ENCODE measurements around the gene WTIP. TPM values are rescaled to one million over a fixed set of nuclear protein-coding genes. Genes with fewer than 3 reads are reported as not detected.

WTIP gene
- total RNA-seq, 1 experiment from 2014 or later, result 4.7 TPM

DNA sequence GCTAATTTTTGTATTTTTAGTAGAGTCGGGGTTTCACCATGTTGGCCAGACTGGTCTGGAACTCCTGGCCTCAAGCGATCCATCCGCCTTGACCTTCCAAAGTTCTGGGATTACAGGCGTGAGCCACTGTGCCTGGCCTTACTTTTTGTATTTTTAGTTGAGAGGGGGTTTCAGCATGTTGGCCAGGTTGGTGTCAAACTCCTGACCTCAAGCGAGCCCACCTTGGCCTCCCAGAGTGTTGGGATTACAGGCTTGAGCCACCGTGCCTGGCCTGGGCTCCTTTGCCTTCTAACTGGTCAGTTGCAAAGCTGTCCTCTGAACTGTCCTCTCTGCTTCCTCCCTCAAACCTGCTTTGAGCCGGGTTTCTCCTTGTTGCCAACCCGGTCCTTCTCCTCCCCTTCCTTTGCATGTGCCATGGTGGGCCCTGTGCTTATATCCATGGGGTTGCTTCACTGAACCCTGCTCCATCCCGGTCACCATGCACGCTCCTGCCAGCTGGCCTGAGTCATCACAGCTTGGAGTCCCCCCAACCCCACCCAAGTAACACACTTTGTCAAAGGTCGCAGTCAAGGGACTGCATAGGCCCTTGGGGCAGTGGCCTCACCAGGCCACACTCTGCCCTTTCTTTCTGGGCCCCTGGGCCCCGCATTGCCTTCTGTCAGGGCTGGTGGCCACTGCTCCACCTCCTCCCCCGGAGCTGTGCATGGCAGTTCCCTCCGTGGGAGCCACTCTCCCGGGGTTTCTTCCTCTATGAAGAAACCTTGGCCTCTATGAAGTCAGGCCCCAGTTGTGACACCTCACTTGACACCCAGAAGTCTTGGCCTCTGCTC is 21.2 kb downstream of the WTIP start:
- ChIA-PET CTCF (no interaction called here), POLR2A (ENCODE audit: low non-redundant PET) (interaction anchor here (0.5 to 0.6 kb wide), 2 partner anchors 22 to 263 kb away, joined by 3 read pairs; no protein-coding TSS in a partner anchor)
- BruUV-seq (replicated peaks), result no TSS peak
- H3K4me1 ChIP-seq (ENCODE audit: insufficient read depth, low read length, poor library complexity, severe bottlenecking), result no peaks in the 10 kb centered on the region
- no peaks in the 10 kb centered on the region for H3K36me3 ChIP-seq (ENCODE audit: insufficient read depth, low read length, poor library complexity, severe bottlenecking)
- no peak for DNase-seq (ENCODE audit: low spot score)
- H3K4me3 ChIP-seq (ENCODE audit: low read depth, low read length, poor library complexity, severe bottlenecking), result no peak overlapping the region
- no peak for TF ChIP-seq EZH2 (IDR thresholded peaks at IDR 0.05; ENCODE audit: borderline replicate concordance, low read depth, low read length, poor library complexity, severe bottlenecking)
- no peak for TF ChIP-seq CTCF (conservative IDR thresholded peaks at IDR 0.05; ENCODE audit: low read depth, low read length)
- intact Hi-C loops (cut with micrococcal nuclease; ENCODE audit: unreplicated experiment), result no loop called here
- H3K27me3 ChIP-seq (replicated peaks; ENCODE audit: insufficient read depth, low read depth, low read length, poor library complexity), result no peaks in the 10 kb centered on the region
- H3K27ac ChIP-seq (ENCODE audit: low read depth, low read length, poor library complexity, severe bottlenecking), result no peak overlapping the region
- no peaks in the 10 kb centered on the region for H3K9me3 ChIP-seq (ENCODE audit: low read depth, low read length, poor library complexity, severe bottlenecking)

GRCh38 chr19:34503531-34504272 is 22.1 kb downstream of the WTIP start:
- no peaks in the 10 kb centered on the region for H3K36me3 ChIP-seq (ENCODE audit: insufficient read depth, low read length, poor library complexity, severe bottlenecking)
- H3K27me3 ChIP-seq (replicated peaks; ENCODE audit: insufficient read depth, low read depth, low read length, poor library complexity), result no peaks in the 10 kb centered on the region
- H3K27ac ChIP-seq (ENCODE audit: low read depth, low read length, poor library complexity, severe bottlenecking), result no peak overlapping the region
- H3K4me1 ChIP-seq (ENCODE audit: insufficient read depth, low read length, poor library complexity, severe bottlenecking), result no peaks in the 10 kb centered on the region
- H3K4me3 ChIP-seq (ENCODE audit: low read depth, low read length, poor library complexity, severe bottlenecking), result no peak overlapping the region
- no peak for TF ChIP-seq CTCF (conservative IDR thresholded peaks at IDR 0.05; ENCODE audit: low read depth, low read length)
- H3K9me3 ChIP-seq (ENCODE audit: low read depth, low read length, poor library complexity, severe bottlenecking), result no peaks in the 10 kb centered on the region
- no TSS peak for BruUV-seq (replicated peaks)
- DNase-seq (ENCODE audit: low spot score), result no peak
- POLR2A ChIA-PET (ENCODE audit: low non-redundant PET), result interaction anchor here (0.6 kb wide), 1 partner anchor 262 kb away, joined by 3 read pairs; no protein-coding TSS in a partner anchor
- CTCF ChIA-PET, result interaction anchor here (0.6 kb wide), 2 partner anchors 9 to 19 kb away, joined by 3 to 7 read pairs; no protein-coding TSS in a partner anchor
- intact Hi-C loops (cut with micrococcal nuclease; ENCODE audit: unreplicated experiment), result no loop called here

DNA sequence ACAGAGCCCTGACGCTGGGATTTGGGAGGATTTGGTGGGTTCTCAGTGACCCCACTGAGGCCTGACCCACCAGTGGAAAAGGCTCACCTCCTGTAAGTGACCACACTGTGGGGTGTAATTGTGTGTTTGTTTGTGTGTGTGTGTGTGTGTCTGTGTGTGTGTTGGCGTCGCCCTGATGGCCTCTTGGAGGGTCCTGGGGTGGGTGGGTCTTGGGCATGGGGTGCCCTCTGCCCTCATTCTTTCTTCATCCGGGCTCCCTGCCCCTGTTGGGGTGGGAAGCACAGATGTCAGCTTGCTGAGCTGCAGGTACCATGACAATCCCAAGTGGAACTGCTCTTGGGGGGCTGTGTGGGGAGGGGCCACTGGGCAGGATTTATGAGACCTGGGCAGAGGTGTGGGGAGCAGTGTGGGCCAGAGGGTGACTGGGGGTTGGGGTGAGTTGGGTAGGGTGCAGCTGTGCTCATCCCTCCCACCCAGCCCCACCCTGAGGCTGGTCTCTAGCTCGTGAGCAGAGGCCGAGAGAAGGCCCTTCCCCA is 22.8 kb downstream of the WTIP start:
- TF ChIP-seq CTCF (conservative IDR thresholded peaks at IDR 0.05; ENCODE audit: low read depth, low read length) (no peak), EZH2 (IDR thresholded peaks at IDR 0.05; ENCODE audit: borderline replicate concordance, low read depth, low read length, poor library complexity, severe bottlenecking) (no peak)
- no TSS peak for BruUV-seq (replicated peaks)
- intact Hi-C loops (cut with micrococcal nuclease; ENCODE audit: unreplicated experiment), result no loop called here
- Histone ChIP-seq H3K4me3 (ENCODE audit: low read depth, low read length, poor library complexity, severe bottlenecking) (no peak overlapping the region), H3K36me3 (ENCODE audit: insufficient read depth, low read length, poor library complexity, severe bottlenecking) (no peaks in the 10 kb centered on the region), H3K4me1 (ENCODE audit: insufficient read depth, low read length, poor library complexity, severe bottlenecking) (no peaks in the 10 kb centered on the region), H3K27me3 (replicated peaks; ENCODE audit: insufficient read depth, low read depth, low read length, poor library complexity) (no peaks in the 10 kb centered on the region), H3K27ac (ENCODE audit: low read depth, low read length, poor library complexity, severe bottlenecking) (no peak overlapping the region), H3K9me3 (ENCODE audit: low read depth, low read length, poor library complexity, severe bottlenecking) (no peaks in the 10 kb centered on the region)
- ChIA-PET POLR2A (ENCODE audit: low non-redundant PET) (no interaction called here), CTCF (interaction anchor here (0.6 kb wide), 1 partner anchor 20 kb away, joined by 7 read pairs; no protein-coding TSS in a partner anchor)
- DNase-seq (ENCODE audit: low spot score), result no peak

Data from A673 (cell line).